ENCODE results near the gene GGPS1.
"Not testable (repeated sequence)": the region's sequence is repeated elsewhere in the genome, so short reads cannot be mapped to it uniquely, and the experiment has no call there.

The GGPS1 gene

DNA sequence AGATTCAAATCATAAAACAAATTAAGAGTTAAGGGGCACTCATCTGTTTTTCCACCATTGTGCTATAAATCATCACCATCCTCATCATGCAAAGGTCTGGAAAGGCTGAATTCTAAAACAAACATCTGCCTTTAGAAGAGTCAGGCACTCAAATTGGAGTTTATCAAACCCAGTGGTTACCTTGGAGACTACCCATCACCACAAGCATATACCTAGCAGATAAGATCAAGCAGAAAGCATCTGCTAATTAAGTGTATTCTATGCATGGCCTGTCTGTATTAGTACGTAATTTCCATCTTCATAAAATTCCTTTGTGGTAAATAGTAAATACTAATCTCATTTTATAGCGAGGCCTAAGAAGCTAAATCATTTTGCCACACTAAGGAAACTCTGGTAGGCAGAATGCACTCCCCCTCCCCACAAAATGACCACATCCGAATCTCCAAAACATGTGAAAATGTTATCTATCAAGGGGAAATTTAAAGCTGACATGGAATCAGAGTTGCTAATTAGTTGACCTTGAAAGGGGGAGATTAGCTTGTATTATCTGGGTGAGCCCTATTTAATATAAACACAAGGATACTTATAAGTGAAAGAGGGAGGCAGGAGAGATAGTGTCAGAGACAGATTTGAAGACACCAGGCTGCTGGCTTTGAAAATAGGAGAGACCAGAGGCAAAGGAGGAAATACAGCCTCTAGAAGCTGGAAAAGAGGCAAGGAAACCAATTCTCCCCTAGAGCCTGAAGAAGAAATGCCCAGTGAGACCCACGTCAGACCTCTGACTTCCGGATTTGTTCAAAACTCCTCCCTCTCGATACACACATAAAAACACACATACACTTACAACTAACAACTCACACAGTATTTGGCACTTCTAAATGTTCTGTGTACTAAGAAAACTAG is 23.6 kb upstream of the GGPS1 start:
- no peak for DNase-seq (ENCODE audit: low read depth)
- no peak for TF ChIP-seq CTCF (IDR thresholded peaks at IDR 0.05; ENCODE audit: control insufficient read depth, insufficient read depth, low read depth, low read length, missing control alignments)
- H3K4me3 ChIP-seq (ENCODE audit: control insufficient read depth, low read depth, low read length): no peak overlapping the region

DNA sequence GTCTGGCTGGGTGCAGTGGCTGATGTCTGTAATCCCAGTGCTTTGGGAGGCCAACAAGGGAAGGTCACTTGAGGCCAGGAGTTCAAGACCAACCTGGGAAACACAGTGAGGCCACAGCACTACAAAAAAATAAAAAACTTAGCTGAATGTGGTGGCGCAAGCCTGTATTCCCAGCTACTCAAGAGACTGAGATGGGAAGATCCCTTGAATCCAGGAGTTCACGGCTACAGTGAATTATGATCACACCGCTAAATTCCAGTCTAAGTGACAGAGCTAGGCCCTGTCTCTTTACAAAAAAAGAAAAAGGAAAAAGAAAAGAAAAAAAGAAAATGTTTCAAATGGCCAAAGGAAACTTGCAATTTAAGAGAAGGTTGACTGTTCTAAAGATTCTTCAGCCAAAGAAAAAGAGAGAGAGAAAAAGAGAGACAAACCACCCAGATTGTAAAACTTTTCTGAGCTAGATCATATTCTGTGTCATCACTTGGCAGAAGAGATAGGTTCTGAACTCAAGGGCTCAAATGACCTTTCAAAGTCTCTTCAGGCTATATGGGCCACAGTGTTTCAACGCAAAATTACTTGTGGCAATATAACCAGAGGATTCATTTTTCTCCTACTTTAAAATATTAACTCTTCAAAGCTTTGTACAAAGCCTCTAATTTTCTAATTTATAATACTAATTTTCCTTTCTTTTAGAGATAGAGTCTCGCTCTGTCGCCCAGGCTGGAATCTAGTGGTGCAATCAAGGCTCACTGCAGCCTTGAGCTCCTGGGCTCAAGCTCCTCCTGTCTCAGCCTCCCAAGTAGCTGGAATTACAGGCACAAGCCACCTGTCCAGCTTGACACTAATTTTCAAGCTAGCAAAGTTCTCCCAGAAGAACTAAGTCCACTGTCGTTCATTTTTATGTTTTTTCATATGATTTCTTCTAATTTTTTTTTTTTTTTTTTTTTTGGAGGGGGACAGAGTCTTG is 20.9 kb upstream of the GGPS1 start:
- no peak overlapping the region for H3K4me3 ChIP-seq (ENCODE audit: control insufficient read depth, low read depth, low read length)
- no peak for TF ChIP-seq CTCF (IDR thresholded peaks at IDR 0.05; ENCODE audit: control insufficient read depth, insufficient read depth, low read depth, low read length, missing control alignments)
- DNase-seq (ENCODE audit: low read depth): no peak

GRCh38 chr1:235309206-235309605 is 19.2 kb upstream of the GGPS1 start:
- not testable (repeated sequence) for H3K4me3 ChIP-seq (ENCODE audit: control insufficient read depth, low read depth, low read length); DNase-seq (ENCODE audit: low read depth)

DNA sequence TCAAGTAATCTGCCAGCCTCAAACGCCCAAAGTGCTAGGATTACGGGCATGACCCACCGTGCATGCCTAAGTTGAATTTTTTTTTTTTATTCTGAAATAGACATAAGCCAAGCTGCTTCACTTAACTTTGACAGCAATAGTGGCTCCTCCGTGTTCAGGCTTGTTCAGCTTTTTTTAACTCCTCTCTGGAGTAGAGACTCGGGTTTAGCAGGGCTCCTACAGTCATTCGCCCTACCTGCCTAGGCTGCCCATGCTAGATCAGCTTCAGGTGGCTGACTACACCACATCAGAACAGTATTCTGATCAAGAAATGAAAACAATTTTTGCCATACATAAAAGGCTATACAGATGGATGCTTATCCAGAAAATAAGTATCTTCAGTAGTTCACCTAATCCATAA is 15.1 kb upstream of the GGPS1 start:
- TF ChIP-seq CTCF (IDR thresholded peaks at IDR 0.05; ENCODE audit: control insufficient read depth, insufficient read depth, low read depth, low read length, missing control alignments): no peak
- no peak overlapping the region for H3K4me3 ChIP-seq (ENCODE audit: control insufficient read depth, low read depth, low read length)
- DNase-seq (ENCODE audit: low read depth): no peak

DNA sequence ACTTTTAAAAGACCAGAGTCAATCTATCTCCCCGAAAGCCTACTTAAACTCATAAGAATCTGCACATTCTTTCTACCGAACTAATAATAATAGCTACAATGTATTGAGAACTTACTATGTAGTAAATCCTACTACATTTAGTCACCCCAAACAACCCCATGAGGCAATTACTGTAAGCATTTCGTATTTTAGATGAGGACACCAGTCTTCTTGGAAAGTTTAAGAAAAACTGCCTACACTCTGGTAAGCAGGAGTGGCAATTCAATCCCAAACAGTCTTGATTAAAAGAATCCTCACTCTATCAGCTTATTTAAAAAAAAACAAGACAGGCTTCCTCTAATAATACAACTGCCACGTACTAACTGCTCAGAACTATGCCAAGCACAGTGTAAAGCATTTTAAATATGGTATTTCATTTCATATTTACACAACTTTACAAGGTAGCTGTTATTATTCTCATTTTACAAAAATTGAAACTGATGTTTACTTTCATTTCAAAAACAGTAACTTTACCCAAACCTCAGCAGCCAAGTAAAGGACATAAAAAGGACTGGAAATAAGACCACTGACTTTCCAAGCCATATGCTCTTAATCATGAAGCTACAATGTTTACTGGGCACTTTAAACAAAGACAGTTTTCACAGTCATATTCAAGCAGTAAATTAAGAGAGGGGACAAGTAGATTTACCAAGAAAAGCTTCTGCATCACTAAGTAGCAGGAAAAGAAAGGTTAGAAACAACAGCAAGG is 14.3 kb upstream of the GGPS1 start:
- H3K4me3 ChIP-seq (ENCODE audit: control insufficient read depth, low read depth, low read length): no peak overlapping the region
- no peak for DNase-seq (ENCODE audit: low read depth)
- no peak for TF ChIP-seq CTCF (IDR thresholded peaks at IDR 0.05; ENCODE audit: control insufficient read depth, insufficient read depth, low read depth, low read length, missing control alignments)

- no peak for DNase-seq (ENCODE audit: low read depth)
- no peak overlapping the region for H3K4me3 ChIP-seq (ENCODE audit: control insufficient read depth, low read depth, low read length)
- TF ChIP-seq CTCF (IDR thresholded peaks at IDR 0.05; ENCODE audit: control insufficient read depth, insufficient read depth, low read depth, low read length, missing control alignments): no peak
These were observed 13.2 kb upstream of the GGPS1 start for GRCh38 chr1:235315173-235315572.

Measured in AG09309 (cell line).